RWPE2 (cell line): Measurements from ENCODE around the gene SNX30.

Experiments
- ATAC-seq: fragments of 200-7000 bp; cut with Tn5 transposase; 3 replicates; pipeline ENCODE4 v1.9.1; 2021; ENCODE audit warnings: low read depth
- DNase-seq: peaks from one replicate; pipeline ENCODE4 v3.0.0-alpha.2; 2020; ENCODE audit warnings: low spot score
- H3K27ac ChIP-seq: fragments of 450-650 bp; 2 replicates; pipeline ENCODE4 v1.5.1; 2017; ENCODE audit warnings: mild to moderate bottlenecking; ENCODE audit not compliant: poor library complexity, severe bottlenecking
- H3K27me3 ChIP-seq: fragments of 250-450 bp; sonication (Bioruptor Pico); 2 replicates; pipeline ENCODE4 v1.5.1; 2021; ENCODE audit warnings: mild to moderate bottlenecking, moderate library complexity; ENCODE audit not compliant: insufficient read depth, poor library complexity, severe bottlenecking
- H3K36me3 ChIP-seq: fragments of 250-450 bp; sonication (Bioruptor Pico); 2 replicates; pipeline ENCODE4 v1.5.1; 2020; ENCODE audit warnings: low read depth, mild to moderate bottlenecking, moderate library complexity
- H3K4me1 ChIP-seq: fragments of 250-450 bp; sonication (Bioruptor Pico); 2 replicates; pipeline ENCODE4 v1.5.1; 2021; ENCODE audit warnings: mild to moderate bottlenecking, moderate library complexity; ENCODE audit not compliant: insufficient read depth, poor library complexity, severe bottlenecking
- H3K4me3 ChIP-seq: fragments of 250-450 bp; sonication (Bioruptor Pico); 2 replicates; pipeline ENCODE4 v1.5.1; 2021; ENCODE audit warnings: mild to moderate bottlenecking, moderate library complexity; ENCODE audit not compliant: severe bottlenecking
- H3K9me3 ChIP-seq: fragments of 250-450 bp; sonication (Bioruptor Pico); 2 replicates; pipeline ENCODE4 v1.5.1; 2021; ENCODE audit warnings: mild to moderate bottlenecking, moderate library complexity; ENCODE audit not compliant: severe bottlenecking
- TF ChIP-seq, protein P1 (sequence below): fragments of 450-650 bp; IDR thresholded peaks from one replicate; pipeline ENCODE4 v1.5.1; 2017; ENCODE audit warnings: mild to moderate bottlenecking, moderate library complexity; ENCODE audit not compliant: poor library complexity, severe bottlenecking

SNX30 gene

DNA sequence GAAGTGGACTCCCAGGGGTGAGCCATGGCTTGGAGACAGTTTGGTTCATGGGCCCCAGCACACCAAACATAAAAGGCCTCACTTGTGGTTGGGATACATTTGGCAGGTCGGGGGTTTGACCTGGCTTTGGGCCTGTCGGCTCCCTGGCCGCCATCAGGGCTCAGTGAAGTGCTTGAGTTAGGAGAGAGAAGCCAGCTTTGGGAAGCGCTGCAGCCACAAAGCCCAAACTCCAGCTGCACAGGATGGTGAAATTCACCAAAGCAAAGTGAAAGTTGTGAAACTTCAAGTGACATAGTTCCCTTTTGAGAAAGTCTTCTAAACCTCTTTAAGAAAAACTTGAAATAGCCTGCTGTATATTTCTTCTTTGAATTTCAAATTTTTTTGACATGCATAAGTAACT, 112.7 kb downstream of the SNX30 start:
- peaks cover 14% of the 10 kb centered on the region for H3K4me1 ChIP-seq
- no peak overlapping the region for H3K4me3 ChIP-seq
- no peak for DNase-seq

DNA sequence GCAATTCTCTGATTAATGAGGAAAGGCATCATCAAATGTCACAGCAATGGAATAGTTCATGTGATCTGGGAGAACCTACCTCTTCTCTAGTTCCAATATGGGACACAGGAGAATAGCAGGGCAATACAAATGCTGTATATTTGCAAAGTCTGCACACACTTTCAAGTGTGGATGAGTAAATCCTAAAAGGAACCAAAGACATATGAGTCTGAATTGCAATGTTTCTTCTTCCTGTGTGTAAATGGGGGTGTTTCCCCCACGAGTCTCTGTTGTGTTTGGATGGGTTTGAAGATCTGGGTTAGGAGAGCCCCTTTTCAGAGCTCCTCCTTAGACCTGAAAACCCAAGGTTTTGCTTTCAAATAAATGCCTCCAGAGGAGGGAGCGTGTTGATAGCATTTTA, 113.2 kb downstream of the SNX30 start:
- DNase-seq (no peak), ATAC-seq (no peak)
- H3K27me3 ChIP-seq, result no peaks in the 10 kb centered on the region
- H3K27ac ChIP-seq, result no peak overlapping the region
- no peaks in the 10 kb centered on the region for H3K9me3 ChIP-seq
- no peaks in the 10 kb centered on the region for H3K36me3 ChIP-seq
- TF ChIP-seq, protein P1, sequence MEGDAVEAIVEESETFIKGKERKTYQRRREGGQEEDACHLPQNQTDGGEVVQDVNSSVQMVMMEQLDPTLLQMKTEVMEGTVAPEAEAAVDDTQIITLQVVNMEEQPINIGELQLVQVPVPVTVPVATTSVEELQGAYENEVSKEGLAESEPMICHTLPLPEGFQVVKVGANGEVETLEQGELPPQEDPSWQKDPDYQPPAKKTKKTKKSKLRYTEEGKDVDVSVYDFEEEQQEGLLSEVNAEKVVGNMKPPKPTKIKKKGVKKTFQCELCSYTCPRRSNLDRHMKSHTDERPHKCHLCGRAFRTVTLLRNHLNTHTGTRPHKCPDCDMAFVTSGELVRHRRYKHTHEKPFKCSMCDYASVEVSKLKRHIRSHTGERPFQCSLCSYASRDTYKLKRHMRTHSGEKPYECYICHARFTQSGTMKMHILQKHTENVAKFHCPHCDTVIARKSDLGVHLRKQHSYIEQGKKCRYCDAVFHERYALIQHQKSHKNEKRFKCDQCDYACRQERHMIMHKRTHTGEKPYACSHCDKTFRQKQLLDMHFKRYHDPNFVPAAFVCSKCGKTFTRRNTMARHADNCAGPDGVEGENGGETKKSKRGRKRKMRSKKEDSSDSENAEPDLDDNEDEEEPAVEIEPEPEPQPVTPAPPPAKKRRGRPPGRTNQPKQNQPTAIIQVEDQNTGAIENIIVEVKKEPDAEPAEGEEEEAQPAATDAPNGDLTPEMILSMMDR, result no peak
- peaks cover 14% of the 10 kb centered on the region for H3K4me1 ChIP-seq
- no peak overlapping the region for H3K4me3 ChIP-seq

More for the DNA sequence above, 112.7 kb downstream of the SNX30 start:
- H3K27me3 ChIP-seq, result no peaks in the 10 kb centered on the region
- no peak overlapping the region for H3K27ac ChIP-seq
- no peak for ATAC-seq
- H3K36me3 ChIP-seq, result no peaks in the 10 kb centered on the region
- TF ChIP-seq, protein P1, result no peak
- no peaks in the 10 kb centered on the region for H3K9me3 ChIP-seq

DNA sequence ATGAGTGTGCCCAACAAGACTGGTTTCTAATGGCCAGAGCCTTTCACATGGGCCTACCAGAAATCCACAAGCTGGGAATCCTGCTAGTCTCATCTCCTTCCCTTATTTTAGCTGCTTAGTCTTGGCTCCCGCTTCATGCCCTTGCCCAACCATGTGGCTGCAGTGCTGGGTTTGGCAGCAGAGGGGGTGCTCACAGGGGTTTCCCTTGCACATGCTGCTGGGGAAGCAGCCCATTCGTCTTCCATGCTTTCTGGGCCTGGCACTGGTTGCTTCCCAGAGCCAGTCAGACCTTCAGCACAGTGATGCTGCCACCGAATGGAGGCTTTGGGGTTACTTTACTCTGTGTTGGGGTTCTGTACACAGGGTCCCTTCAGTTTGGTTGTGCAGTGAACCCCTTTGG, 113.8 kb downstream of the SNX30 start:
- DNase-seq (no peak), ATAC-seq (no peak)
- peaks cover 14% of the 10 kb centered on the region for H3K4me1 ChIP-seq

DNA sequence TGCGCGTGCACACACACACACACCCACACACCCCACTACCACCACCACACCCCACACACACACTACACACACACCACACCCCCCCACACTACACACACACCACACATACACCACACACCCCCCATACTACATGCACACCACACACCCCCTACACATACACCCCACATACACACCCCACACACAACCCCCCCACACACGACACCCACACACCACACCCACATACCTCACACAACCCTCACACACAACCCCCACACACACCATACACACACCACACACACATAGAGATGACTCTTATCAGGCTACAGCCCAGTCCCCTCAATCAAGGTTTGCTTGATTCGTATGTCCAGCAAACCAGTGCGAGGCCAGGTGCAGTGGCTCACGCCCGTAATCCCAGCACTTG, 114.4 kb downstream of the SNX30 start:
- Histone ChIP-seq H3K27ac (no peak overlapping the region), H3K4me3 (no peak overlapping the region), H3K36me3 (no peaks in the 10 kb centered on the region), H3K27me3 (no peaks in the 10 kb centered on the region), H3K9me3 (no peaks in the 10 kb centered on the region), H3K4me1 (peaks cover 14% of the 10 kb centered on the region)
- TF ChIP-seq, protein P1, result no peak
- ATAC-seq, result no peak
- no peak for DNase-seq

More for the DNA sequence above, 113.8 kb downstream of the SNX30 start:
- no peak overlapping the region for H3K27ac ChIP-seq
- no peaks in the 10 kb centered on the region for H3K36me3 ChIP-seq
- H3K27me3 ChIP-seq, result no peaks in the 10 kb centered on the region
- no peak overlapping the region for H3K4me3 ChIP-seq
- TF ChIP-seq, protein P1, result no peak
- H3K9me3 ChIP-seq, result no peaks in the 10 kb centered on the region

DNA sequence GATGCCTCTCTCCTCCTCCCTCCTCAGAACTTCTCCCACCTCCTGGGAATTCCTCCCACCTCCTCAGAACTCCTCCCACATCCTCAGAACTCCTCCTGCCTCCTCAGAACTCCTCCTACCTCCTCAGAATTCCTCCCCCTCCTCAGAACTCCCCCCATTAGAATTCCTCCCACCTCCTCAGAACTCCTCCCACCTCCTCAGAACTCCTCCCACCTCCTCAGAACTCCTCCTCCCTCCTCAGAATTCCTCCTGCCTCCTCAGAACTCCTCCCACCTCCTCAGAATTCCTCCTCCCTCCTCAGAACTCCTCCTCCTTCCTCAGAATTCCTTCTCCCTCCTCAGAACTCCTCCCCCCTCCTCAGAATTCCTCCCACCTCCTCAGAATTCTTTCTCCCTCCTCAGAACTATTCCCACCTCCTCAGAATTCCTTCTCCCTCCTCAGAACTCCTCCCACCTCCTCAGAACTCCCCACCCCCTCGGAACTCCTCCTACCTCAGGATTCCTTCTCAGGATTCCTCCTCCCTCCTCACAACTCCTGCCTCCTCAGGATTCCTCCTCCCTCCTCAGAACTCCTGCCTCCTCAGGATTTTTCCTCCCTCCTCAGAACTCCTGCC, 116.2 kb downstream of the SNX30 start:
- Histone ChIP-seq H3K4me1 (peaks cover 14% of the 10 kb centered on the region), H3K27me3 (no peaks in the 10 kb centered on the region), H3K4me3 (no peak overlapping the region), H3K9me3 (no peaks in the 10 kb centered on the region), H3K36me3 (no peaks in the 10 kb centered on the region), H3K27ac (no peak overlapping the region)
- TF ChIP-seq, protein P1, result no peak
- ATAC-seq (peak; percentile 60), DNase-seq (no peak)
